ENCODE results near the gene ALDH1A2. TPM values are rescaled to one million over a fixed set of nuclear protein-coding genes. Genes with fewer than 3 reads are reported as not detected.
"Not testable (repeated sequence)": the region's sequence is repeated elsewhere in the genome, so short reads cannot be mapped to it uniquely, and the experiment has no call there.

The ALDH1A2 gene
- total RNA-seq, 6 donors from 2014 or later: 3.6 to 43.3 (median 6.9) TPM

- Histone ChIP-seq H3K9me3 (no peaks in the 10 kb centered on the region), H3K4me3 (no peak overlapping the region), H3K27ac (no peak overlapping the region), H3K4me1 (peaks cover 0 to 4% (median 0%) of the 10 kb centered on the region in 4 donors), H3K27me3 (no peaks in the 10 kb centered on the region), H3K36me3 (no peaks in the 10 kb centered on the region)
- ATAC-seq (ENCODE audit: low FRiP score in 2 of 2) (no peak), DNase-seq (no peak)
- TF ChIP-seq POLR2AphosphoS5 (IDR thresholded peaks at IDR 0.05) (no peak), EP300 (IDR thresholded peaks at IDR 0.05) (no peak), CTCF (IDR thresholded peaks at IDR 0.05) (no peak), POLR2A (IDR thresholded peaks at IDR 0.05) (no peak)
- 70 to 86% methylated on average over 3 of the region's 3 CpGs for WGBS, 2 donors
Observed at GRCh38 chr15:58048261-58048660, 17.2 kb downstream of the ALDH1A2 start.

GRCh38 chr15:58047149-58047548, 18.4 kb downstream of the ALDH1A2 start:
- DNase-seq: no peak
- no peak overlapping the region for H3K4me3 ChIP-seq
- ATAC-seq (ENCODE audit: low FRiP score in 2 of 2): no peak
- TF ChIP-seq POLR2A (IDR thresholded peaks at IDR 0.05): no peak
- no peak for TF ChIP-seq POLR2AphosphoS5 (IDR thresholded peaks at IDR 0.05)
- no peak for TF ChIP-seq CTCF (IDR thresholded peaks at IDR 0.05)
- peaks cover 0 to 4% (median 0%) of the 10 kb centered on the region in 4 donors for H3K4me1 ChIP-seq
- H3K36me3 ChIP-seq: no peaks in the 10 kb centered on the region
- no peaks in the 10 kb centered on the region for H3K9me3 ChIP-seq
- WGBS, 2 donors: 72 to 73% methylated on average over 2 of the region's 2 CpGs
- no peak overlapping the region for H3K27ac ChIP-seq
- no peaks in the 10 kb centered on the region for H3K27me3 ChIP-seq

GRCh38 chr15:58046467-58046866, 19.0 kb downstream of the ALDH1A2 start:
- 30 to 38% methylated on average over 1 of the region's 1 CpG for WGBS, 2 donors
- Histone ChIP-seq H3K9me3 (no peaks in the 10 kb centered on the region), H3K4me1 (peaks cover 0 to 4% (median 0%) of the 10 kb centered on the region in 4 donors), H3K27ac (no peak overlapping the region), H3K27me3 (no peaks in the 10 kb centered on the region), H3K4me3 (no peak overlapping the region), H3K36me3 (no peaks in the 10 kb centered on the region)
- ATAC-seq (ENCODE audit: low FRiP score in 2 of 2) (no peak), DNase-seq (no peak)
- TF ChIP-seq EP300 (IDR thresholded peaks at IDR 0.05): no peak
- no peak for TF ChIP-seq POLR2AphosphoS5 (IDR thresholded peaks at IDR 0.05)
- TF ChIP-seq CTCF (IDR thresholded peaks at IDR 0.05): no peak
- no peak for TF ChIP-seq POLR2A (IDR thresholded peaks at IDR 0.05)

- H3K9me3 ChIP-seq; H3K27ac ChIP-seq; DNase-seq; ATAC-seq (ENCODE audit: low FRiP score in 2 of 2); H3K4me3 ChIP-seq; H3K27me3 ChIP-seq; H3K36me3 ChIP-seq; H3K4me1 ChIP-seq: not testable (repeated sequence)
- WGBS, 2 donors: 94 to 95% methylated on average over 7 of the region's 7 CpGs
Observed at GRCh38 chr15:58045376-58045775, 20.1 kb downstream of the ALDH1A2 start.

- no peak for TF ChIP-seq EP300 (IDR thresholded peaks at IDR 0.05)
- TF ChIP-seq POLR2A (IDR thresholded peaks at IDR 0.05): no peak
- no peak for TF ChIP-seq CTCF (IDR thresholded peaks at IDR 0.05)
- no peak for TF ChIP-seq POLR2AphosphoS5 (IDR thresholded peaks at IDR 0.05)
- H3K27ac ChIP-seq: no peak overlapping the region
- H3K36me3 ChIP-seq: no peaks in the 10 kb centered on the region
- ATAC-seq (ENCODE audit: low FRiP score in 2 of 2) (no peak), DNase-seq (no peak)
- H3K4me3 ChIP-seq: no peak overlapping the region
- no peaks in the 10 kb centered on the region for H3K27me3 ChIP-seq
- H3K4me1 ChIP-seq: peaks cover 0 to 4% (median 0%) of the 10 kb centered on the region in 4 donors
- H3K9me3 ChIP-seq: no peaks in the 10 kb centered on the region
- 90 to 93% methylated on average over 2 of the region's 2 CpGs for WGBS, 2 donors
Observed at GRCh38 chr15:58044551-58044950, 21.0 kb downstream of the ALDH1A2 start.
